Natural killer cell (primary cell): ENCODE results near the gene CTAGE6. TPM values are rescaled to one million over a fixed set of nuclear protein-coding genes. Genes with fewer than 3 reads are reported as not detected.
A peak's percentile ranks its signal among the peaks of the same experiment; 100 is the strongest.
"Not testable (repeated sequence)": the region's sequence is repeated elsewhere in the genome, so short reads cannot be mapped to it uniquely, and the experiment has no call there.

Source experiments
- ATAC-seq, 3 donors: fragments of 150-1000 bp in 2 of 3; fragments of 200-7000 bp in 1 of 3; cut with Tn5 transposase; 1 replicate in 1 of 3; 2 replicates in 2 of 3; pipeline ENCODE4 v1.10.0; 2021; ENCODE audit warnings: mild to moderate bottlenecking in 2 of 3, moderate library complexity in 2 of 3
- DNase-seq, 2 donors: peaks; one replicate each; pipeline versions ENCODE4 v3.0.0 to v3.0.0-alpha.2; 2013 to 2021; ENCODE audit warnings: mixed read lengths in 1 of 2
- H3K27ac ChIP-seq: one replicate; pipeline ENCODE4 v1.5.1; 2013; ENCODE audit warnings: mild to moderate bottlenecking, low read length
- H3K27me3 ChIP-seq: one replicate; pipeline ENCODE4 v1.6.1; 2013; ENCODE audit warnings: low read length; ENCODE audit not compliant: control insufficient read depth, insufficient read depth
- H3K36me3 ChIP-seq: one replicate; pipeline ENCODE4 v1.6.1; 2013; ENCODE audit warnings: low read length; ENCODE audit not compliant: control insufficient read depth, insufficient read depth
- H3K4me1 ChIP-seq: one replicate; pipeline ENCODE4 v1.6.1; 2013; ENCODE audit warnings: low read length; ENCODE audit not compliant: control insufficient read depth, insufficient read depth
- H3K4me3 ChIP-seq: one replicate; pipeline ENCODE4 v1.5.1; 2013; ENCODE audit warnings: low read length
- H3K9me3 ChIP-seq: one replicate; pipeline ENCODE4 v1.6.1; 2013; ENCODE audit warnings: low read length; ENCODE audit not compliant: control insufficient read depth, insufficient read depth
- H3K27ac Mint-ChIP-seq, 2 donors: one replicate each; pipeline ENCODE4 v1.8.0; 2022; ENCODE audit warnings: mild to moderate bottlenecking in 2 of 2, mixed read lengths in 2 of 2, moderate library complexity in 1 of 2
- H3K27me3 Mint-ChIP-seq, 2 donors: one replicate each; pipeline ENCODE4 v1.8.0; 2022; ENCODE audit warnings: low read depth in 2 of 2, mixed read lengths in 2 of 2
- H3K36me3 Mint-ChIP-seq: one replicate; pipeline ENCODE4 v1.8.0; 2022; ENCODE audit warnings: mixed read lengths
- H3K4me1 Mint-ChIP-seq, 2 donors: one replicate each; pipeline ENCODE4 v1.8.0; 2022; ENCODE audit warnings: mixed read lengths in 2 of 2
- H3K4me3 Mint-ChIP-seq: one replicate; pipeline ENCODE4 v1.8.0; 2022; ENCODE audit warnings: mild to moderate bottlenecking, moderate library complexity, mixed read lengths
- H3K9me3 Mint-ChIP-seq, 2 donors: one replicate each; pipeline ENCODE4 v1.8.0; 2022; ENCODE audit warnings: mixed read lengths in 2 of 2
- WGBS: methylation state at CpG from one replicate; pipeline ENCODE4 v1.1.7; 2013; ENCODE audit warnings: missing lambda C conversion rate; ENCODE audit not compliant: insufficient coverage; 5-methylcytosine and 5-hydroxymethylcytosine counted together
- intact Hi-C: fragments of 100-400 bp; cut with micrococcal nuclease; formaldehyde crosslinking; loops from one replicate; pipeline ENCODE4 v1.14.2; 2022
- total RNA-seq, 4 donors: library from RNA; stranded (reverse); fragments of 120-200 nt in 1 of 4; gene quantifications; one replicate each; pipeline versions ENCODE4 v1.2.3 to v1.2.4, GENCODE V29; 2013 to 2022

Gene CTAGE6
- total RNA-seq, 3 donors from 2014 or later (not counting 1 experiment from before 2014, with no cell fraction given) = 0.16 to 0.72 (median 0.40) TPM

DNA sequence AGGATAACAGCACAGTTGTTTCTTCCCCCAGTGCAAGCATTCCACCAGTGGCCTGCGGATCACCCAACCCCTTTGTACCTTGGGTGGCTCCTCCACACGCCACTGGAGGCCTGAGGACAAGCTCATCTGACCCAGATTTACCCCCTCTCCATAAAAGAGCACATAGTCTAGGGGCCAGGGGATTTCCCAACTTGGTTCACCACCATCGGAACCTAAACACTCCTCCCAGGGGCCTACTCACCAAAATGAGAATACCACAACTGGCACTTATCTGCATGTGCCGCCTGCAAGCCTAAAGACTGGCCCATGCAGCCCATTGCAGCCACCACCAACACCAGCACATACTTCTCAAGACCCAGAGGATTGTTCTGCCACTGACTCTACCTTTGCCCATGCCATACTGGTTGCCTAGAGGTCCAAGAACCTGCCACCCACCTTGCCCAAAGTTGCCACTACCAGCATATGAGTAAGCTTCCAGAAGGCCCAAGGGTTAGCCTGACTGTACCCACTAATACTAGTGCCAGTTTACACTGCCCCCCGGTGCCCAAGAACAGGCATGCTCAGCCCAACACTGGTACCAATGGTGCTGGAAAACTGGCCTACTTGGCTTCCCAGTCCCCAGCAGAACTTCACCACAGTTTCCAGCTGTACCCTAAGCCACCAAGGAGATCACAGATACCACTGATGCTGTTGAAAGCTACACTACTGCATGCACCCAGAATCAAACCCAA, 15.4 kb upstream of the CTAGE6 start:
- H3K9me3 ChIP-seq, H3K27me3 Mint-ChIP-seq, ATAC-seq, H3K27ac ChIP-seq, H3K4me1 Mint-ChIP-seq, H3K36me3 Mint-ChIP-seq, DNase-seq, H3K4me1 ChIP-seq, H3K4me3 ChIP-seq, H3K27me3 ChIP-seq, H3K4me3 Mint-ChIP-seq, intact Hi-C loops, H3K9me3 Mint-ChIP-seq, H3K27ac Mint-ChIP-seq, H3K36me3 ChIP-seq: not testable (repeated sequence)
- no CpG with 5 or more reads among the region's 5 CpGs for WGBS

DNA sequence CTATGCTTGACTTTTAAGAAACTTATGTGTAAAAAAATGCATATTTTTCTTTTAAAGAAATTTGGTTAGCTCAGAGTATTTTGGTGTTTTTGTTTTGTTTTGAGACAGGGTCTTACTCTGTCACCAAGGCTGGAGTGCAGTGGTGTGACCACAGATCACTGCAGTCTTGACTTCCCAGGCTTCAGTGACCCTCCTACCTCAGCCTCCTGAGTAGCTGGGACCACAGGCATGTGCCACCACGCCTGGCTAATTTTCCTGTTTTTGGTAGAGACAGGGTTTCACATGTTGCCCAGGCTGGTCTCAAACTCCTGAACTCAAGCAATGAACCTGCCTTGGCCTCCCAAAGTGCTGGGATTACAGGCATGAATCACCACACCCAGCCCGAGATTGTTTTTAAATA, 10.0 kb upstream of the CTAGE6 start:
- H3K4me3 Mint-ChIP-seq, H3K4me3 ChIP-seq, intact Hi-C loops, DNase-seq, H3K27ac Mint-ChIP-seq, H3K4me1 ChIP-seq, H3K36me3 Mint-ChIP-seq, ATAC-seq, H3K9me3 Mint-ChIP-seq, H3K4me1 Mint-ChIP-seq, H3K36me3 ChIP-seq, H3K27me3 ChIP-seq, H3K9me3 ChIP-seq, H3K27ac ChIP-seq, H3K27me3 Mint-ChIP-seq: not testable (repeated sequence)
- WGBS = 71% methylated on average over 2 of the region's 2 CpGs

DNA sequence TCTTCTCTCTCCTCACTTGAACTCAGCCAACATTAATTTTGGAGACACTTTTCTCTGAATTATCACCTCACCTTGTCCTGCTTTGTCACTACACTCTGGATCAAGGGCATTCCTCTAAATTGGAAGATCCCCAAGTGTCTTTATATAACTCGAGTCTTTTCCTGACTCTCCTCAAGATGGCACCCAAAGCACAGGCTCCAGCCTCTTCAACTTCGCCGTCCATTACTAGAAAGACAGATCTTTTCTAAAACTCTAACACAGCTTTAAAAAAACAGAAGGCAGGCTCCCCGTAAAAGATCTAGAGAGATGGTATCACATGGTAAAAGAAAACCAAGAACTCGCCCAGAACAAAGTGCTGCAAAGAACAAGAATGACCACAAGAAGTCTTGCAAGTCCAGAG, 8.2 kb upstream of the CTAGE6 start:
- H3K36me3 Mint-ChIP-seq, H3K9me3 Mint-ChIP-seq, DNase-seq, H3K27ac ChIP-seq, H3K4me3 Mint-ChIP-seq, H3K27ac Mint-ChIP-seq, H3K4me1 Mint-ChIP-seq, H3K27me3 Mint-ChIP-seq, H3K4me1 ChIP-seq, H3K9me3 ChIP-seq, H3K36me3 ChIP-seq, H3K4me3 ChIP-seq, intact Hi-C loops, H3K27me3 ChIP-seq: not testable (repeated sequence)
- peak in 1 of 3 donors; percentile 38 for ATAC-seq
- WGBS = 17% methylated on average over 1 of the region's 5 CpGs

DNA sequence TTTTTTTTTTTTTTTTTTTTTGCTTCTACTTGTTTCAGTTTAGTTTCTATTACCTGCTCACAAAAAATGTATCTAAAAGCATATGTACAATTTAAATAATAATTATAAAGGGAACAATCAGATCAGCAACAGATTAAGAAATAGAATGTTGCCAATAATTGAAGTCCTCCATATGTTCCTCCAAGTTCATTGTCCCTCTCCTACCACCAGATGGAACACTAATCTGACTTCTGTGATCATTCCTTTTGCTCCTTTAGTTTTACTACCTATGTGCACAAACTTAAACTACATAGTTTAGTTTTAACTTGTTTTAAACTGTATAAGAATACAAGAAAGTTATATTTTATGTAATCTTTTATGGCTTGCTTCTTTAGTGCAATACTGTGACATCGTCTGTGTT, 5.6 kb upstream of the CTAGE6 start:
- H3K27ac Mint-ChIP-seq, H3K36me3 Mint-ChIP-seq, H3K4me1 ChIP-seq, H3K9me3 Mint-ChIP-seq, H3K27me3 Mint-ChIP-seq, ATAC-seq, H3K9me3 ChIP-seq, H3K4me1 Mint-ChIP-seq, DNase-seq, H3K27ac ChIP-seq, H3K4me3 ChIP-seq, intact Hi-C loops, H3K27me3 ChIP-seq, H3K4me3 Mint-ChIP-seq, H3K36me3 ChIP-seq: not testable (repeated sequence)
- no CpG with 5 or more reads among the region's 1 CpG for WGBS

DNA sequence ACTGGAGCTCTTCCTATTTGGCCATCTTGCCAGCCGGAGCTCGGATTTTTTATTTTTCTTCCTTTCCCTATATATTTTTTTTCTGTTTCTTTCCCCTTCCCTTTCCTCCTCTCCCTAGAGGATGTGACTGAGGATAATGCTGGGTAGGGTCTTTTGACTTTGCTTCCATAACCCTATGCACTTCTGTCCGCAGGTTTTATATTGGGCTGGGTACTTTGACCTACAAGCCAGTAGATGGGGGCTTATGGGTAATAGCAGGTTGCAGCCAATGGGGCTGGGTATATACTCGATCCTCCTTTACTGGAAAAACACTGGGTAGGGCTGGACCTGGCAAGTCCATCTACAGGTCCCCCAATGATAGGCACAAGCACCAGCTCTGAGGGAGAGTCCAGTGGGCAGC, 12.2 kb downstream of the CTAGE6 start:
- H3K27ac ChIP-seq, intact Hi-C loops, ATAC-seq, H3K9me3 ChIP-seq, H3K27me3 ChIP-seq, H3K27me3 Mint-ChIP-seq, H3K4me3 Mint-ChIP-seq, H3K36me3 Mint-ChIP-seq, DNase-seq, H3K4me1 Mint-ChIP-seq, H3K27ac Mint-ChIP-seq, H3K9me3 Mint-ChIP-seq, H3K4me3 ChIP-seq, H3K36me3 ChIP-seq, H3K4me1 ChIP-seq: not testable (repeated sequence)
- 89% methylated on average over 1 of the region's 4 CpGs for WGBS
